Hepatocyte (in vitro differentiated cells): ENCODE results near the gene HSFX3.

ENCODE experiments used
- EZH2 ChIP-seq: fragments of 200-600 bp; sonication (generic); IDR thresholded peaks from 2 replicates; pipeline ENCODE4 v1.6.1; 2016; ENCODE audit warnings: antibody characterized with exemption, mild to moderate bottlenecking, borderline replicate concordance
- EZH2phosphoT487 ChIP-seq: fragments of 200-600 bp; sonication (generic); IDR thresholded peaks from one replicate; pipeline ENCODE4 v1.6.1; 2018; ENCODE audit warnings: antibody characterized with exemption, mild to moderate bottlenecking, low read depth, moderate library complexity; ENCODE audit not compliant: unreplicated experiment, severe bottlenecking
- TF ChIP-seq, protein P1 (sequence below): fragments of 200-600 bp; sonication (generic); IDR thresholded peaks from 2 replicates; pipeline ENCODE4 v1.5.1; 2016; ENCODE audit warnings: antibody characterized with exemption, mild to moderate bottlenecking; ENCODE audit not compliant: poor library complexity

DNA sequence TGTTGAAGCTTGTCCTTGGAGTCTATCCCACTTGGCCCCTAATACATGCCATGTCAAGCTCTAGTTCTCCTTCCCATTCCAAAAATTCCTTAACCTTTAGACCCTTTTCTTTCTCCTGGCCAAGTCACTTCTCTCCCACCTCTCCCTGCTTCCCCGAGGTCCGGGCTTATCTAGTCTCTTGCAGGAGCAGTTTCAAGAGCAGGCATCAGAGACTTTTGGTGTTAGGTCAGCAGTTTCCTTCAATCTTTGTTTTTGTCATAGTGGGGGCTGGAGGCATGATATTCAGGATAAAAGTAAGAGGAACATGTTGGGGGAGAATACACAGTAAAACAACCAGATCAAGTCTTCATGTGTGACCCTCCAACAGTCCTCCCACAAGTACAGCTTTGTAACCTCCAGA lies 33.1 kb downstream of the HSFX3 start:
- TF ChIP-seq, protein P1, sequence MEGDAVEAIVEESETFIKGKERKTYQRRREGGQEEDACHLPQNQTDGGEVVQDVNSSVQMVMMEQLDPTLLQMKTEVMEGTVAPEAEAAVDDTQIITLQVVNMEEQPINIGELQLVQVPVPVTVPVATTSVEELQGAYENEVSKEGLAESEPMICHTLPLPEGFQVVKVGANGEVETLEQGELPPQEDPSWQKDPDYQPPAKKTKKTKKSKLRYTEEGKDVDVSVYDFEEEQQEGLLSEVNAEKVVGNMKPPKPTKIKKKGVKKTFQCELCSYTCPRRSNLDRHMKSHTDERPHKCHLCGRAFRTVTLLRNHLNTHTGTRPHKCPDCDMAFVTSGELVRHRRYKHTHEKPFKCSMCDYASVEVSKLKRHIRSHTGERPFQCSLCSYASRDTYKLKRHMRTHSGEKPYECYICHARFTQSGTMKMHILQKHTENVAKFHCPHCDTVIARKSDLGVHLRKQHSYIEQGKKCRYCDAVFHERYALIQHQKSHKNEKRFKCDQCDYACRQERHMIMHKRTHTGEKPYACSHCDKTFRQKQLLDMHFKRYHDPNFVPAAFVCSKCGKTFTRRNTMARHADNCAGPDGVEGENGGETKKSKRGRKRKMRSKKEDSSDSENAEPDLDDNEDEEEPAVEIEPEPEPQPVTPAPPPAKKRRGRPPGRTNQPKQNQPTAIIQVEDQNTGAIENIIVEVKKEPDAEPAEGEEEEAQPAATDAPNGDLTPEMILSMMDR: no peak
- TF ChIP-seq EZH2 (no peak), EZH2phosphoT487 (no peak)
